ENCODE measurements around the gene PLPP7. TPM values are rescaled to one million over a fixed set of nuclear protein-coding genes. Genes with fewer than 3 reads are reported as not detected.
A peak's percentile ranks its signal among the peaks of the same experiment; 100 is the strongest.

The PLPP7 gene
- 0.87 and 1.6 TPM in 2 replicates for polyA plus RNA-seq
- polyA minus RNA-seq = 1.2 and 1.9 TPM in 2 replicates

- TF ChIP-seq MXI1 (conservative IDR thresholded peaks at IDR 0.05; ENCODE audit: poor library complexity, severe bottlenecking) = no peak
- TF ChIP-seq SMC3 (conservative IDR thresholded peaks at IDR 0.05; ENCODE audit: poor library complexity) = no peak
- TF ChIP-seq POLR2AphosphoS5 (IDR thresholded peaks at IDR 0.05) = no peak
- TF ChIP-seq RAD21 (conservative IDR thresholded peaks at IDR 0.05) = no peak
- no peak for TF ChIP-seq REST (IDR thresholded peaks at IDR 0.05; ENCODE audit: borderline replicate concordance)
- no peak for TF ChIP-seq EP300 (conservative IDR thresholded peaks at IDR 0.05; ENCODE audit: poor library complexity, severe bottlenecking)
- no peak for TF ChIP-seq CTCF (IDR thresholded peaks at IDR 0.05; ENCODE audit: poor library complexity, severe bottlenecking)
- no peak for TF ChIP-seq TAF1 (IDR thresholded peaks at IDR 0.05; ENCODE audit: low read depth)
- no peak for TF ChIP-seq EZH2 (IDR thresholded peaks at IDR 0.05; ENCODE audit: borderline replicate concordance, insufficient read depth, low read length, poor library complexity, severe bottlenecking)
- Histone ChIP-seq H4K20me1 (ENCODE audit: insufficient read depth) (no peaks in the 10 kb centered on the region), H3K9me2 (ENCODE audit: insufficient read depth, low read length) (no peaks in the 10 kb centered on the region), H3K9ac (ENCODE audit: low read length) (peak within 1 kb of the TSS; percentile 33), H3K79me2 (replicated peaks; ENCODE audit: insufficient read depth, low read length) (no peaks in the 10 kb centered on the region), H2AFZ (ENCODE audit: low read depth, low read length) (no peak within 1 kb of the TSS), H3F3A (ENCODE audit: insufficient read depth, low read length, poor library complexity, severe bottlenecking) (no peaks in the 10 kb centered on the region), H3K27ac (ENCODE audit: low read length) (no peak within 1 kb of the TSS), H3K9me3 (ENCODE audit: low read length) (no peaks in the 10 kb centered on the region), H3K4me3 (ENCODE audit: low read length) (peak within 1 kb of the TSS; percentile 18), H3K27me3 (ENCODE audit: insufficient read depth, low read depth, low read length) (no peaks in the 10 kb centered on the region), H3K4me2 (ENCODE audit: low read length) (no peak within 1 kb of the TSS), H3K36me3 (ENCODE audit: insufficient read depth, low read length) (no peaks in the 10 kb centered on the region)
Measured at GRCh38 chr9:131289301-131290035, at the start of gene PLPP7. Gene PLPP7, plus strand, starts transcription at chr9:131289723. Its CDS starts 275 bp downstream, at chr9:131289998.

GRCh38 chr9:131240047-131240921, 49.2 kb upstream of the PLPP7 start:
- Histone ChIP-seq H3K9me3 (ENCODE audit: low read length) (no peaks in the 10 kb centered on the region), H3K4me3 (ENCODE audit: low read length) (no peak overlapping the region), H3K4me2 (ENCODE audit: low read length) (no peak overlapping the region), H2AFZ (ENCODE audit: low read depth, low read length) (no peak overlapping the region), H3K9me2 (ENCODE audit: insufficient read depth, low read length) (no peaks in the 10 kb centered on the region), H3K27ac (ENCODE audit: low read length) (no peak overlapping the region), H3K36me3 (ENCODE audit: insufficient read depth, low read length) (no peaks in the 10 kb centered on the region), H3K27me3 (ENCODE audit: insufficient read depth, low read depth, low read length) (no peaks in the 10 kb centered on the region), H4K20me1 (ENCODE audit: insufficient read depth) (no peaks in the 10 kb centered on the region), H3K79me2 (replicated peaks; ENCODE audit: insufficient read depth, low read length) (no peaks in the 10 kb centered on the region), H3K9ac (ENCODE audit: low read length) (no peak overlapping the region), H3F3A (ENCODE audit: insufficient read depth, low read length, poor library complexity, severe bottlenecking) (no peaks in the 10 kb centered on the region)
- TF ChIP-seq TAF1 (IDR thresholded peaks at IDR 0.05; ENCODE audit: low read depth) = no peak
- no peak for TF ChIP-seq MXI1 (conservative IDR thresholded peaks at IDR 0.05; ENCODE audit: poor library complexity, severe bottlenecking)
- no peak for TF ChIP-seq EZH2 (IDR thresholded peaks at IDR 0.05; ENCODE audit: borderline replicate concordance, insufficient read depth, low read length, poor library complexity, severe bottlenecking)
- TF ChIP-seq EP300 (conservative IDR thresholded peaks at IDR 0.05; ENCODE audit: poor library complexity, severe bottlenecking) = no peak
- TF ChIP-seq REST (IDR thresholded peaks at IDR 0.05; ENCODE audit: borderline replicate concordance) = no peak
- no peak for TF ChIP-seq RAD21 (conservative IDR thresholded peaks at IDR 0.05)
- TF ChIP-seq CTCF (IDR thresholded peaks at IDR 0.05; ENCODE audit: poor library complexity, severe bottlenecking) = no peak
- no peak for TF ChIP-seq SMC3 (conservative IDR thresholded peaks at IDR 0.05; ENCODE audit: poor library complexity)
- TF ChIP-seq POLR2AphosphoS5 (IDR thresholded peaks at IDR 0.05) = no peak
